Measurements from ENCODE around the gene TSPAN13.
A peak's percentile ranks its signal among the peaks of the same experiment; 100 is the strongest.

TSPAN13 gene

DNA sequence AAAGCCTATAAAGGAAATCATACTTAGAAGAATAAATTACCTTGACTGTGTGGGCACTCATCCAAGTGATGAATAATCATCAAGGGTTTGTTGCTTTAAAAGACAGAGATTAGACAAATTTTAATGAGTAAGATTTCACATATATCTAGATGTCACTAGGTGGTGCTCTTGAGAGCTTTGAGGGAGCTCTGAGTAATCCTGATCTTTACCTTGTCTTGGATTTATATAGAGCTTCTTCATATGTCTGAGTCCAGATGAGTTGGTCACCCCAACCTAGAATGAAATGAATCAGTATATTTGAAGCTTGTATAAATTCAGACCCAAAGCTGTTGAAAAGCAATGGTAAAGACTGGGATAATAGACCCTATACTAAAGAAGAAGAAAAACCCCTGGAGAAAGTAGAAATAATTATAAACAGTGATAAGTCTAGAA is 47.6 kb downstream of the TSPAN13 start:
- no peaks in the 10 kb centered on the region for H3K4me1 ChIP-seq (ENCODE audit: control insufficient read depth in 1 of 2, insufficient read depth in 2 of 2, low read length in 2 of 2)
- no peak overlapping the region for H3K4me3 ChIP-seq (ENCODE audit: low read depth, low read length)
- H3K27ac ChIP-seq (ENCODE audit: low read depth, low read length), result no peak overlapping the region
- H3K9ac ChIP-seq (ENCODE audit: low read length), result no peak overlapping the region
- no peak overlapping the region for H2BK120ac ChIP-seq (ENCODE audit: insufficient read depth, low read length, poor library complexity)
- H3K14ac ChIP-seq (ENCODE audit: low read length), result no peak overlapping the region
- H4K91ac ChIP-seq (ENCODE audit: low read depth, low read length), result no peak overlapping the region
- H3K36me3 ChIP-seq (ENCODE audit: control insufficient read depth in 1 of 2, insufficient read depth in 2 of 2, low read length in 2 of 2), result no peaks in the 10 kb centered on the region
- peaks cover 2% of the 10 kb centered on the region for H3K9me3 ChIP-seq (ENCODE audit: insufficient read depth, low read depth, low read length)
- H3K79me2 ChIP-seq (ENCODE audit: control insufficient read depth, insufficient read depth, low read length, poor library complexity), result no peaks in the 10 kb centered on the region
- H2AK5ac ChIP-seq (ENCODE audit: low read length), result no peak overlapping the region
- H3K4ac ChIP-seq (ENCODE audit: low read depth, low read length), result no peak overlapping the region
- no peak overlapping the region for H2AFZ ChIP-seq (ENCODE audit: insufficient read depth, low read length, poor library complexity)
- no peak overlapping the region for H4K8ac ChIP-seq (ENCODE audit: low read depth, low read length)
- H3K23ac ChIP-seq (ENCODE audit: low read length), result no peak overlapping the region
- no peak overlapping the region for H2BK5ac ChIP-seq (ENCODE audit: low read depth, low read length, poor library complexity)
- H3K27me3 ChIP-seq (ENCODE audit: insufficient read depth, low read length), result no peaks in the 10 kb centered on the region
- H3K18ac ChIP-seq (ENCODE audit: low read length), result no peak overlapping the region
- peak; percentile 8 to 76 for DNase-seq
- H4K12ac ChIP-seq (ENCODE audit: low read depth, low read length), result no peak overlapping the region
- H3K4me2 ChIP-seq (ENCODE audit: low read length), result no peak overlapping the region
- no peaks in the 10 kb centered on the region for H3K79me1 ChIP-seq (ENCODE audit: low read length)
- no peak overlapping the region for H2BK12ac ChIP-seq (ENCODE audit: low read length)

DNA sequence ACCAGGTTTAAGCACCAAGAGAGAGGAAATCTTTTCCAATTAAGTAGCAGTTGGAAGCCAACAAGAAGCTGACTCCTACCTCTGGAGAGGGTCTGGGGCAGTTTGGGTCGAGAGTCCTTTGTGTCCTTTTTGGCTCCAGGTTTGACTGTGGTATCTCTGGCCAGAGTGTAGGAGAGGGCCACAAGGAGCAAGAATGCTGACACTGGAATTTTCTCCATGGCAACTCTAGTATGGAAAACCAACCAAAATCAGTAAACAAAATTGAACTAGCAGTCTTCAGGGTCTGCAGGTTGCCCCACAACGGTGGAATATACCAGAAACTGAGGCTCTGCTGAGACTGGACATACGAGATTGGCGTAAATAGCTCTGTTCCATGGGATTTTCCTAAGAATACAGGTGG is 48.0 kb downstream of the TSPAN13 start:
- no peak for DNase-seq
- H3K4me3 ChIP-seq (ENCODE audit: low read depth, low read length), result no peak overlapping the region
- H3K9me3 ChIP-seq (ENCODE audit: insufficient read depth, low read depth, low read length), result peaks cover 2% of the 10 kb centered on the region
- H3K79me2 ChIP-seq (ENCODE audit: control insufficient read depth, insufficient read depth, low read length, poor library complexity), result no peaks in the 10 kb centered on the region
- H3K4me1 ChIP-seq (ENCODE audit: control insufficient read depth in 1 of 2, insufficient read depth in 2 of 2, low read length in 2 of 2), result no peaks in the 10 kb centered on the region
- H4K8ac ChIP-seq (ENCODE audit: low read depth, low read length), result no peak overlapping the region
- H3K14ac ChIP-seq (ENCODE audit: low read length), result no peak overlapping the region
- no CpG with 5 or more reads among the region's 4 CpGs for WGBS (ENCODE audit: extremely low coverage, insufficient coverage, insufficient read length)
- H2AK5ac ChIP-seq (ENCODE audit: low read length), result no peak overlapping the region
- H4K12ac ChIP-seq (ENCODE audit: low read depth, low read length), result no peak overlapping the region
- H4K91ac ChIP-seq (ENCODE audit: low read depth, low read length), result no peak overlapping the region
- no peaks in the 10 kb centered on the region for H3K27me3 ChIP-seq (ENCODE audit: insufficient read depth, low read length)
- no peak overlapping the region for H2AFZ ChIP-seq (ENCODE audit: insufficient read depth, low read length, poor library complexity)
- no peak overlapping the region for H3K23ac ChIP-seq (ENCODE audit: low read length)
- H2BK12ac ChIP-seq (ENCODE audit: low read length), result no peak overlapping the region
- no peak overlapping the region for H3K18ac ChIP-seq (ENCODE audit: low read length)
- H3K79me1 ChIP-seq (ENCODE audit: low read length), result no peaks in the 10 kb centered on the region
- no peak overlapping the region for H2BK120ac ChIP-seq (ENCODE audit: insufficient read depth, low read length, poor library complexity)
- no peaks in the 10 kb centered on the region for H3K36me3 ChIP-seq (ENCODE audit: control insufficient read depth in 1 of 2, insufficient read depth in 2 of 2, low read length in 2 of 2)
- H3K27ac ChIP-seq (ENCODE audit: low read depth, low read length), result no peak overlapping the region
- no peak overlapping the region for H3K9ac ChIP-seq (ENCODE audit: low read length)
- H2BK5ac ChIP-seq (ENCODE audit: low read depth, low read length, poor library complexity), result no peak overlapping the region
- H3K4ac ChIP-seq (ENCODE audit: low read depth, low read length), result no peak overlapping the region
- no peak overlapping the region for H3K4me2 ChIP-seq (ENCODE audit: low read length)

DNA sequence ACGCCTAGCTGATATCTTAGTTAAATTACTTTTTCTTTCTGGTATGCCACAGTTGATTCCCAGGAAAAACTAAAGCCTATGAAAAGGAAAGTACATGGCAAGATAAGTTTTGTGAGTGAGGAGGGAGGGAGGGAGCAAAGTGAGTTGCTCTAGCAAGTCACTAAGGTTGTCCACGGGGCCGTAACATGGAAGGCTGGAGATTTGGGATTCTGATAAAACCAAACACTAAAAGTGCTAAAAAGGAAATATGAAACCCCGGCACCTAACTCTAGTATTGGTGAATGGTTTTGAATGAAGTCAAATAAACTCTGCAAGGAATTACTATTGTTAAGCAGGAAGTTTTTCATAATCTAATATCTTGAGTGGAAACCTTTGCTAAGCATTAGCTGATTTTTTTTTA is 49.6 kb downstream of the TSPAN13 start:
- Histone ChIP-seq H3K9ac (ENCODE audit: low read length) (no peak overlapping the region), H3K4me1 (ENCODE audit: control insufficient read depth in 1 of 2, insufficient read depth in 2 of 2, low read length in 2 of 2) (no peaks in the 10 kb centered on the region), H3K4ac (ENCODE audit: low read depth, low read length) (no peak overlapping the region), H3K18ac (ENCODE audit: low read length) (no peak overlapping the region), H3K79me2 (ENCODE audit: control insufficient read depth, insufficient read depth, low read length, poor library complexity) (no peaks in the 10 kb centered on the region), H3K4me2 (ENCODE audit: low read length) (no peak overlapping the region), H2AK5ac (ENCODE audit: low read length) (no peak overlapping the region), H3K27ac (ENCODE audit: low read depth, low read length) (no peak overlapping the region), H2BK12ac (ENCODE audit: low read length) (no peak overlapping the region), H3K79me1 (ENCODE audit: low read length) (no peaks in the 10 kb centered on the region), H4K91ac (ENCODE audit: low read depth, low read length) (no peak overlapping the region), H2BK5ac (ENCODE audit: low read depth, low read length, poor library complexity) (no peak overlapping the region), H3K23ac (ENCODE audit: low read length) (no peak overlapping the region), H3K9me3 (ENCODE audit: insufficient read depth, low read depth, low read length) (peaks cover 2% of the 10 kb centered on the region), H4K12ac (ENCODE audit: low read depth, low read length) (no peak overlapping the region), H4K8ac (ENCODE audit: low read depth, low read length) (no peak overlapping the region), H3K27me3 (ENCODE audit: insufficient read depth, low read length) (no peaks in the 10 kb centered on the region), H2AFZ (ENCODE audit: insufficient read depth, low read length, poor library complexity) (no peak overlapping the region), H3K14ac (ENCODE audit: low read length) (no peak overlapping the region), H3K4me3 (ENCODE audit: low read depth, low read length) (no peak overlapping the region), H3K36me3 (ENCODE audit: control insufficient read depth in 1 of 2, insufficient read depth in 2 of 2, low read length in 2 of 2) (no peaks in the 10 kb centered on the region), H2BK120ac (ENCODE audit: insufficient read depth, low read length, poor library complexity) (no peak overlapping the region)
- no peak for DNase-seq
- no CpG with 5 or more reads among the region's 4 CpGs for WGBS (ENCODE audit: extremely low coverage, insufficient coverage, insufficient read length)

DNA sequence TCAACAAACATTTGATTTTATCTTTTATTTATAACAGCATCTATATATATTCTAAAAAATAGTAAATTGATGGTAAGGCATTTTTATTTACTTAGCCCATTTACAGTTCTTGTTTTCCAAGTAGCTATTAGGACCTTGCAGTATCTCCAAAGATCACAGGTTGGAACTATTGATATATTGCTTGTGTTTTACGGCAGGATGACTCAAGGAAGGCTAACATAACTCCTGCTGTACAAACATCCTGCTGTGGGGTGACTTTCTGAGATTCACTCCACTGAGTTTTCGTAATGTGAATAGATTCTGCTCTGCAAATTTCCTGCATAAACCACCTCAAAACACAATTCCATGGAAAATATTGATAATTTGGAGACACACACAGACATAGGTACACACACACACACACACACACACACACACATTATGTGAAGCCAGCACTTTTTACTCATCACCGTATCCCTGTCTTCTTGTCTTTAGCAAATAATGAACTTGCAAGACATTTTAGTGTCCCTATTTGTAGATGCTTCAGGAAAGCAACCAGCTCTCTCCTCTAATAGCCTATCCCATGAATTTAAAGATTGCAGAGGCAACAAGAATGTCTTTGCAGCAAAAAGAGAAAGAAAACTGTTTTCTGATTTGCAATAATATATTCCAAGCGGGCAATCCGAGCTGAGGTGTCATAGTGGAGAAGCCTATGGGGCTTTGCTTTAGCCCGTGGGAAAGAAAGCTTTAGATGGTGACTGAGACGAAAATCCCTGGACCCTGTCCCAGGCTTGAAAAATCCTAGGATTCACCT is 50.5 kb downstream of the TSPAN13 start:
- Histone ChIP-seq H3K4me2 (ENCODE audit: low read length) (no peak overlapping the region), H4K8ac (ENCODE audit: low read depth, low read length) (no peak overlapping the region), H2BK12ac (ENCODE audit: low read length) (no peak overlapping the region), H3K18ac (ENCODE audit: low read length) (no peak overlapping the region), H2BK5ac (ENCODE audit: low read depth, low read length, poor library complexity) (no peak overlapping the region), H3K79me1 (ENCODE audit: low read length) (no peaks in the 10 kb centered on the region), H2BK120ac (ENCODE audit: insufficient read depth, low read length, poor library complexity) (no peak overlapping the region), H4K12ac (ENCODE audit: low read depth, low read length) (no peak overlapping the region), H3K4me1 (ENCODE audit: control insufficient read depth in 1 of 2, insufficient read depth in 2 of 2, low read length in 2 of 2) (no peaks in the 10 kb centered on the region), H3K27ac (ENCODE audit: low read depth, low read length) (no peak overlapping the region), H3K36me3 (ENCODE audit: control insufficient read depth in 1 of 2, insufficient read depth in 2 of 2, low read length in 2 of 2) (no peaks in the 10 kb centered on the region), H3K14ac (ENCODE audit: low read length) (no peak overlapping the region), H3K23ac (ENCODE audit: low read length) (no peak overlapping the region), H3K79me2 (ENCODE audit: control insufficient read depth, insufficient read depth, low read length, poor library complexity) (no peaks in the 10 kb centered on the region), H4K91ac (ENCODE audit: low read depth, low read length) (no peak overlapping the region), H2AFZ (ENCODE audit: insufficient read depth, low read length, poor library complexity) (no peak overlapping the region), H3K4ac (ENCODE audit: low read depth, low read length) (no peak overlapping the region), H3K27me3 (ENCODE audit: insufficient read depth, low read length) (no peaks in the 10 kb centered on the region), H3K4me3 (ENCODE audit: low read depth, low read length) (no peak overlapping the region), H3K9me3 (ENCODE audit: insufficient read depth, low read depth, low read length) (peaks cover 2% of the 10 kb centered on the region), H2AK5ac (ENCODE audit: low read length) (no peak overlapping the region), H3K9ac (ENCODE audit: low read length) (no peak overlapping the region)
- DNase-seq, result no peak
- no CpG with 5 or more reads among the region's 7 CpGs for WGBS (ENCODE audit: extremely low coverage, insufficient coverage, insufficient read length)

All from trophoblast cell (in vitro differentiated cells and primary cell).